Cardiac fibroblast (primary cell): Measurements from ENCODE around the gene GAD2.

Source experiments
- DNase-seq, 2 donors: peaks; one replicate each; pipeline versions ENCODE4 v3.0.0 to v3.0.0-alpha.2; 2010; ENCODE audit warnings: low read depth in 2 of 2
- H3K4me3 ChIP-seq, 2 donors: replicated peaks in 1 of 2; 1 replicate in 1 of 2; 2 replicates in 1 of 2; pipeline ENCODE4 v1.5.1; 2011; ENCODE audit warnings: low read depth in 2 of 2, low read length in 2 of 2, mild to moderate bottlenecking in 2 of 2, moderate library complexity in 1 of 2
- CTCF ChIP-seq: IDR thresholded peaks from one replicate; pipeline ENCODE4 v1.5.1; 2011; ENCODE audit warnings: low read depth, mild to moderate bottlenecking, low read length, inconsistent platforms

GAD2 gene

DNA sequence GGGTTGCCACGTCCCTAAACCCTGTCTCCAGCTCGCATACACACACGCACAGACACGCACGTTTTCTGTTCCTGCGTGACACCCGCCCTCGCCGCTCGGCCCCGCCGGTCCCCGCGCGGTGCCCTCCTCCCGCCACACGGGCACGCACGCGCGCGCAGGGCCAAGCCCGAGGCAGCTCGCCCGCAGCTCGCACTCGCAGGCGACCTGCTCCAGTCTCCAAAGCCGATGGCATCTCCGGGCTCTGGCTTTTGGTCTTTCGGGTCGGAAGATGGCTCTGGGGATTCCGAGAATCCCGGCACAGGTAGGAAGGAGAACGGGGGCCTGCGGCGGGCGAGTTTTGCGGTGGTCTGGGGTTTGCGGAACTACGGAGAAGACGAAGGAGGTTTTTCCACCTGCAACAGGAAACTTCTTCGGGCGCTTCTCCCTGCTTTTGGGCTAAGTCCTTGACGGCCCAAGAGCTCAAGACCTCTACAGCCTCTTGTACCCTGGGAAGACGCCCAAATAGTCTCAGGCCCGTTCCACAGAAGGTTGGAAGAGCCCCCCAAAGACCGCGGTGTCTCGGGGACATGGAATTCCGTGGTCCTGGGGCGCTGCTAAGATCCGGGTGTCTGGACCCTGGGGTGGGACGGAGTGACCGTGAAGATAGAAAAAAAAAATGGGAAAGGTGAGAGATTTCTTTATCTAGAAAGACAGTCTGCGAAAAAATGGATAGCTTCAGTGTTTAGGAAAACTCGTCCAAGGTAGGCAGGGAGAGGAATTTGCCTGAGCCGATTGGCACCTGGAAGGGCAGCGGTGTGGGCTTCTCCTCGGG, at the start of gene GAD2:
GAD2 (plus strand) TSS at position 190 of the 811 bp plus-strand sequence; CDS start at position 226, 36 bp downstream.
- DNase-seq = no peak
- no peak within 1 kb of the TSS for H3K4me3 ChIP-seq
- no peak for TF ChIP-seq CTCF

- no peak for DNase-seq
- no peak overlapping the region for H3K4me3 ChIP-seq
- no peak for TF ChIP-seq CTCF
These were observed 47.1 kb upstream of the GAD2 start for GRCh38 chr10:26169466-26169865.

DNA sequence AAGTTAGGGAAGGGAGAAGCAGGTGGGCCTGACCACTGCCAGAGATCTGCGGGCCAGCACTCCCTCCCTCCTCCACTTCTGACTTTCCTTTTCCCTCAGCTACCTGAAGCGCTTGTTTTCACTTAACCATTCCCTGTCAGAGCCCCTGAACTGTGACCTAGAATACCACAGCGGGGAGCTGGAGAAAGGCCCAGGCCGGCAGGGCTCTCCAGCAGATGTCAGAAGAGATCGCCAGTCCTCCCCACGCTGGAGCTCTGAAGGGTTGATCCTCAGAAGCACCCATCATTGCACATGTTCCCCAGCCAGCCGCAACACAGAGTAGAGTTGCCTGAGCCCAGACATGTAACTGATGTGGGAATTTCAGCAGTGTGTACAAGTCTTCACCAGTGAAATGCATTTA, 44.4 kb upstream of the GAD2 start:
- no peak for DNase-seq
- no peak for TF ChIP-seq CTCF
- no peak overlapping the region for H3K4me3 ChIP-seq

DNA sequence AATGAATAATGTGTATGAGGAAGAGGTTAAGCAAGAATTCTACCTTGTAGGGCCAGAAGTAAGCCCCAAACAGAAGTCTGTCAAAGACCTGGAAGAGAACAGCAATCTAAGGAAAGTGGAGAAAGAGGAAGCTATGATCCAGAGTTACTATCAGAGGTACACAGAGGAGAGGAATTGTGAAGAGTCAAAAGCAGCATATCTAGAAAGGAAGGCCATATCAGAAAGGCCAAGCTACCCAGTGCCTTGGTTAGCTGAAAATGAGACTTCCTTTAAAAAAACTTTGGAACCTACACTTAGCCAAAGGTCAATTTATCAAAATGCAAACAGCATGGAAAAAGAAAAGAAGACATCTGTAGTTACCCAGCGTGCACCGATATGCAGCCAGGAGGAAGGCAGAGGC, 42.7 kb upstream of the GAD2 start:
- no peak overlapping the region for H3K4me3 ChIP-seq
- DNase-seq = no peak
- TF ChIP-seq CTCF = no peak

DNA sequence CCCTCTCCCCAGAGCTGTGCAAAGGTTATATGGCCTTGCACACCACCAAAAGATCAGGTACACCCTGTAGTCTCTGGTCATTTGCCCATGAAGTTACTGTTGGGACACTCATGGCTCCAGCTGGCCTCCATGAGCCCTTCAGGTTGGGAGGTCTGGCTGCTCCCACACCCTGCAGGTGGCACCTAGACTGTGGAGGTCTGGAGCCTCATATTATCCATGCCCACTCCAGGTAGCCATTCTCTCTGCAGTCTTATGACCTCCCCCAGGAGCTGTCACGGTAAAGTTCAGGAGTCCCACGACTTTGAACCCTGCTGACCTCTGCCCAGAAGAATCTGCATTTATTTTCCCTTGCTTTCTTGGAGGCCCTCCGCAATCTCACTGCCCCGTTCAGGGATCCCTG, 39.2 kb upstream of the GAD2 start:
- DNase-seq = no peak
- TF ChIP-seq CTCF = no peak
- no peak overlapping the region for H3K4me3 ChIP-seq

GRCh38 chr10:26194275-26194674, 22.3 kb upstream of the GAD2 start:
- H3K4me3 ChIP-seq = no peak overlapping the region
- TF ChIP-seq CTCF = no peak
- DNase-seq = no peak

DNA sequence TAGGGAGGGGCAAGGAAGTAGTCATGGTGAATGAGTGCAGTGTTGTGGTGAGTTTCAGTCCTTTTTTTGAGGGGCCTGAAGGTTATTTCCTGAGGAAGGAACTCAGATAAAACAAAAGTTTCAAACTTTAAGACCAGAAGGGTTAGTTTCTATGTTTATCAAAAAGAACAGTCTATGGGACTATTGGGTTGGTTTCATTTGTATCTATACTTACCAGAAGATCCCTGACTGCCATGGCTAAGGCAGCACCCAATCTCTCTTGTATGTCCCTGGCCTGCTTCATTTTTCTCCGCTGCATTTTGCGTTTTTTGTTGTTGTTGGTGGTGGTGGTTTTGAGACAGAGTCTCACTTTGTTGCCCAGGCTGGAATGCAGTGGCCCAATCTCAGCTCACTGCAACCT, 19.3 kb upstream of the GAD2 start:
- H3K4me3 ChIP-seq = no peak overlapping the region
- no peak for TF ChIP-seq CTCF

More for the DNA sequence above, 19.3 kb upstream of the GAD2 start:
- DNase-seq = no peak
